Liver (tissue), 3 donors: ENCODE data around the gene DAAM1.

Experiments used
- CTCF ChIP-seq: fragments of 150-350 bp; IDR thresholded peaks from 2 replicates; pipeline ENCODE4 v1.5.1; 2017; ENCODE audit warnings: improper control_type of control experiment, low read depth, low read length; ENCODE audit not compliant: missing input control
- GABPA ChIP-seq, 2 donors: IDR thresholded peaks in 1 of 2; conservative IDR thresholded peaks in 1 of 2; 2 replicates each; pipeline ENCODE4 v1.6.1; 2016; ENCODE audit warnings: antibody characterized with exemption in 2 of 2, mild to moderate bottlenecking in 1 of 2, moderate library complexity in 1 of 2
- MAX ChIP-seq: IDR thresholded peaks from 2 replicates; pipeline ENCODE4 v1.6.1; 2016; ENCODE audit warnings: antibody characterized with exemption
- ZBTB33 ChIP-seq: IDR thresholded peaks from 2 replicates; pipeline ENCODE4 v1.6.1; 2016; ENCODE audit warnings: antibody characterized with exemption
- donor health status: healthy.
- donor health status: healthy.

GRCh38 chr14:59150990-59151389 is 37.5 kb upstream of the DAAM1 start:
- TF ChIP-seq CTCF (no peak), MAX (no peak), GABPA (IDR thresholded peaks at IDR 0.05 in 1 of 2, conservative IDR thresholded peaks at IDR 0.05 in 1 of 2) (no peak), ZBTB33 (no peak)
